ENCODE data around the gene AGAP1.
"Not testable (repeated sequence)": the region's sequence is repeated elsewhere in the genome, so short reads cannot be mapped to it uniquely, and the experiment has no call there.

AGAP1 gene

DNA sequence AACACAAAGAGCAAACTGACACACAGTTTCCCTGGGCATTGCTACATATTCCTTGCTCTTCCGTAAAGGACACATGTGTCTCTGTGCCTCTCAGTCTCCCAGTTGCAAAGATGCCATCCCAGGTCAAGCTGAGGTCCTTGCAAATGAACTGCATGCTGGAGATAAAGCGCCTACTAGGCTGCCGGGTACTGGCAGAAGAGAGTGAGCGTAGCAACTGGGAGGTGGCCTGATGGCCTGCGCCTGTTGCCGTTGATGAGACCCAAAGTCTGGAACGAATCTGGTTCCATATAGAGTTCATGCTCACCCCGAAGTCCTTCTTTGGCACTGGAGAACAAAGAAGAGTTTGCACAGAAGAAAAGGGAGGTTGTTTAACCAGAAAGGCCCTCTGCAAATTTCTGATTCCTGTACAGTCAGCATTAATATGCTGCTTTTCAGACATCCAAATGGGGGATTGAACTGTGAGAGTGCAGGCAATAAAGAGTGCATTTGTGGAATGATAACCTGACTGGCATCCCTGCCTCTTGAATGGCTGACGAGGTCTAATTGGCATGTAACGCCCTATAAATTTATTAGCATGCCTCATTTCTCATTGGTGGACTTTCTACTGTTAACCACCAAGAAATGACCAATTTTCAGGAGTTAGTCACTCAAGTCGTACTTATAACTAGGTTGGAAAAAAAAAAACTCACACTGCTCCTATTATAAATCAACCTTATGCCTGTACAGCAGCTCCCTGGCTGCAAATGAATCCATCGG is 595.6 kb downstream of the AGAP1 start:
- no peak for DNase-seq

DNA sequence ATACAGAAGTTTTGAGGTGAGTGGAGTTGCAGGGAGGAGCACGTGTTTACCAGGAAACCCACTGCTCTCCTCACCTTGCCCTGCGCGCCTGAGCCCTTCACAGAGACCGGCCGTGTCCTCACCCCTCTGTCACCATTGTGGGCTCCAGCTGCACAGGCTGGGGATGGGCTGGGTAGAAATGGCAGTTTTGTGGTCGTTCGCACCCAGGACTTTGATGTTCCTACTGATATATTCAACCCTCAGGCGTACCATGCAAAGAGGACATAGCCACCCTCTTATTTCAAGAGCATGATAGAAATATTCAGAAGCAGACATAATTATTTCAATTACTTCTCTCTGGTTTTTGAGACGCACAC is 596.2 kb downstream of the AGAP1 start:
- DNase-seq: no peak

DNA sequence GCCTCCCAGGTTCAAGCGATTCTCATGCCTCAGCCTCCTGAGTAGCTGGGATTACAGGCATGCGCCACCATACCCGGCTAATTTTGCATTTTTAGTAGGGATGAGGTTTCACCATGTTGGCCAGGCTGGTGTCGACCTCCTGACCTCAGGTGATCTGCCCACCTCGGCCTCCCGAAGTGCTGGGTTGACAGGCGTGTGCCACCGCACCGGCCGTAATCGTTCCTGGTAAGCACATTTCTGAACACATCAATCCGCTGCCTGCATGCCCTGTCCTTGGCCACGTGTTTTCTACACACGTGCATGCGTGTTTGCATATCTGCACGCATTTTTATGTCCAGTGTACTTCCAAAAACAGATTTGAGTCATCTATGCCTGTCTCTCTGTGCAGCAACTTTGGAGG is 597.0 kb downstream of the AGAP1 start:
- not testable (repeated sequence) for DNase-seq

DNA sequence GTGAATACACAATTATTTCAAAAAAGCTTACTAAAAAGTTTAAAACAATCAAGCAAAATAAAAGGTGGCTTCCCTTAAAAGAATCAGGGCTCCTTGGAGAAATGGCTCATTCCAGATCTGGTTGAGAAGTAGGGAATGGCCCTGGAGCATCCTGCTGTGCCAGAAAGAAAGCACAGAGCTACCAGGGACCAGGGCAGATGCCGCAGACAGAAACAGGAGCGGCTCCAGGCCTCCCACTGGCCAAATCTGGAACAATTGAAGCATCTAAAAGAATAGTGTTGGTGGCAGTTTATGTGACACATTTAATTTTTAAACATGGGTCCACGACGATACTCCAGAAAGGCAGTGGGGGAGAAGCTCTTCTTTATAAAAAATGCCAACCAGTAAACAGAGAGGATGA is 598.9 kb downstream of the AGAP1 start:
- no peak for DNase-seq

DNA sequence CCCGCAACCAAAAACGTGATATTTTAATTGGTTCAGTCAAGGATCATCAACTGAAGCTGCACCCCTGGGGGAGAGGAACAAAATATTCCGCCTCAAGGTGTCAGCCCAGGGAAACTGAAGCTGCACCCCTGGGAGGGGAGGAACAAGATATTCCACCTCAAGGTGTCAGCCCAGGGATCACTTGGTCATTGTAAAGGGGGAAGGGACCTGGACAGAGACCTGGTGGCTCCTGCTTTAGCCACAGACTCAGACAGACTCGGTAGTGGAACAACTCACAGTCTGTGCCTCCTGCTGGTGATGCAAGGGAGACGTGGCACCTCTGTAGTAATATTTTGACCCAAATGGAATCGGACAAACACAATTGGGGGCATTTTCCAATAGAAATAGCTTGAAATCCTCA is 599.3 kb downstream of the AGAP1 start:
- DNase-seq: no peak

DNA sequence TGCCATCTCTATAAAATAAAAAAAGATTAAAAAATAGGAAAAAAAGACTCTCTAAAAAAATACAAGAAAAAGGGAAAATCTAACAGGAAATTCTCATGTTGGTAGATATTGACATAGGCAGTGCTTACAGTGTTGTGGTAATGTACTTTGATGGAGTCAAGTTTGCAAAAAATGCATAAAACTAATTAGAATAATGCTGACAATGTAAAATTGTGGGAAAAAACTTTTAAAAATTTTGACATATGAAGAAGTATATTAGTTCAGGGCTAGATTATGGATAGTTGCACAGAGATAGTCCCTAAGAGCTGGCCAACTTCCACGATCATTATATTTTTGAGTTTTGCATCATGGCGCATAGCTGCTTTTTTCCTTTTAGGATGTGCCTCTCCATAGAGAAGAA is 601.7 kb downstream of the AGAP1 start:
- no peak for DNase-seq

DNA sequence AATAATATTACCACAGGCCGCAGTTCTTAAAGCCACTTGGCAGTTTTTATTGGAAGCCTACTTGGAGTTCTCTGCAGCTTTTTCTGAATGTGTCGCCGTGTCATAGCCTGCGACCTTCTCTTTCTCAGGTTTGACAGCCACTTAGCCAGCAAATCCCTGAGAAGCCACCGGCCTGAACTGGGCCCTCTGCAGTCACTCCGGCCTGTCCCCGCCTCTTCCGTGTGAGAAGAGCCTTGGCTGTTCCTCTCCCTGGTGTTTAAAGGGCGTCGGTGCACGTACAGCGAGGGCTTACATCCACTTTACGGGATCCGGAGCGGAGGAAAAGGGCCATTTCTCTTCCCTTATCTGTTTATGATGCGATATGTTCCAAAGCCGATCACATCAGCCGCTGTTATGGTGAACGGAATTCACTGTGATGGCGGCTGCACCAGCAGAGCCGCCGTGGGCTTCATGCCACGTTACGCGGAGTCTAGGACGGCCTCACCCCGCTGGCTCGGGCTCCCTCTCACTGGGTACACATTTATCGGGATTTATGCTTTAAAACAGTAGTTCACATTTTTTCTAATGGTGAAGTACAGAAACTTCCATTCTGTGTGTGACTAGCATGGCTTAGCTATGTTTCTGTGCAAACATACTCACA is 607.6 kb downstream of the AGAP1 start:
- no peak for DNase-seq

DNA sequence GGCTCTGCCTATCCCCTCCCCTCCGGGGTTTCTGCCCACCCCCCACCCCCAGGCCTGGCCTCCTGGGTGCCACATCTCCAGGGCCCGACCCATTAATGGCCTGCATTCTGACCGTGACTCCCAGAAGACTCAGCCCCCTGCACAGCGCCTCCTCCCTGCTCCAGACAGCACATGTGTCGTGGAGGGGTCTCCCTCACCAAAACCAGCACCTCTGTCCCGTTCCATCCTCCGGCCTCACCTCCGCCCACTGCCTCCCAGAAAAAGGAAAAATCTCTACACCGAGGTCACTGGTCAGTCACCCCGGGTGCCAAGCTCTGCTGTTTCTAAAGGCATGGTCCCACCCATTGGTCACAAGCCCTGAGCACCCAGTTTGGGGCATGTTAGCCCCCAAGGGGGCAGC is 609.1 kb downstream of the AGAP1 start:
- no peak for DNase-seq

DNA sequence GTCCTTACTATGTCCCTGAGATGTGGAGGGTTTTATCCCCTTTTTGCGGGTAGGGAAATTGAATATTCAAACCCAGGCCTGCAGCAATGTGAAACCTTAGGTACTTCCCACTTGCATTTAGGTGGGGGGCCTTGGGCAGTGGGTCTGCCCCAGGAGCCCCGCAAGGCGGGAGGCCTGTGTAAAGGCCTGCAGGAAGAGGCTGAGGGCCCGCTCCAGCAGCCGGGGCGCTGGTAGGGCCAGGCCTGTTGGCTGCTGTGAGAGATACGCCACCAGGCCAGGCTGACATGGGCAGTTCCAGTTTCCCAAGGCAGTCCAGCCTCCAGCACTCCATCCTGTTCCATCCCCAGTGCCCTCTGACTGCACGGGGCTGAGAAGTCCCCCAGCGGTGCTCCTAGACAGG is 610.1 kb downstream of the AGAP1 start:
- no peak for DNase-seq

DNA sequence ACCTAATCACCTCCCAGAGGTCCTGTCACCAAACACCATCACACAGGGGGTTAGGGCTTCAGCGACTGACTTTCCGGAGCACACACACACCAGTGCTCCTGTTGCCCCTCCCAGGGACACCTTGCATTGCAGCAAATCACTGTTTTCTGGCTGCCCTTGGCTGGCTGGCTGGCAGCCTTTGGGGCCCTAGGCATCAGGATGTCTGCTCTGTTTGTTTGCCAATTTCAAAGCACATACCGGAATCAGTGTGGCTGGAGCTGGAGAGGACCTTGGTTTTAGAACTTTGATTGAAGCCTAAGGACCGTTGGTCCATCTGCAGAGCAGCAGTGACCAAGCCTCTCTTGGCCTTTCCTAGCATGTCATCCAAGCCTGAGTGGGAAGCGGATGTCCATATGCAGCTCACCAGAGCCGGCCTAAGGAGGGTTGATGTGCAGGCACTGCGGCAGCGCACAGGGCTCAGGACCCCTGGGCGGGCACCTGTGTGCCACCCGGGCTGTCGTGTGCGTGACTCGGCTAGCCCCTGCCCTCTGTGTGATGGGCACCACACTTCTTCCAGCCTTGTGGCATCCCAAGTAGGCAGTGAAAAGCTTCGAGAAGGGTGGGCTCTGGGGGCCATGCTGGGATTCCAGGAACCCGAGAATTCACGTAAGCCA is 612.2 kb downstream of the AGAP1 start:
- DNase-seq: no peak

DNA sequence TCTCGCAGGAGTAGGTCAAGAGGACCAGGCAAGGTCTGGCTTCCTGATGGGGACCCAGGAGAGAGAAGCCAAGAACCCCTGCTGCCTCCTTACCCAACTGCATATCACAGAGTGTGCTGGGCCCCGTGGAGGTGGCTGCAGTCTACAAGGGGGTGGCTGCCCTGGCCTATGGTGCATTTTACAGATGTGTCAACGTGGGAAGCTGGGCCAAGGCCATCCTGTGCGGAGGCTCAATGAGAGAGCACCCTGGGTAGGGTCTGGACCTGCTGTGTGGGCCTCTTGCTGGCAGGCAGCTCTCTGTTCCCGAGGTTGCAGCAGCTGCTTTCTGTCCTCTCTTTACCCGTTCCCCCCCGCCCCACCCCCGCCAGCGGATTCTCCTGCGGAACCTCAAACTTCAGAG is 612.9 kb downstream of the AGAP1 start:
- no peak for DNase-seq

DNA sequence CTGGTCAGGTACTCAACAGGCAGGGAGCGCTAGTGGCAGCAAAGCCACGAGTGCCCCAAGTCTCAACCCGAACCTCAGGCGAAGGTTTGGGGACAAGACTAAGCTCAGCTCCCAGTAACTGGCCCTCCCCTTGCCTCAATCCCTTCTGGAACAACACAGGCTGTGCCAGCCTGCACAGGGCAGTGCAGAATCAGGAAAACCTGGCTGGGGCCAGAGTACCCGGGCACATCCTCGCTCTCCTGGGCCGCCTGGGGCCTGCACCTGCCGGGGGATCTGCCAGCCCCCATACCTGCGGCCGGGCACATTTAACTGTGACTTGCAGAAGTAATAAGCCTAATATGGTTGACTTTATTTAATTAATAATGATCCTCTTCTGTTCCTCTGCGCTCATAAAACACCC is 613.7 kb downstream of the AGAP1 start:
- no peak for DNase-seq

DNA sequence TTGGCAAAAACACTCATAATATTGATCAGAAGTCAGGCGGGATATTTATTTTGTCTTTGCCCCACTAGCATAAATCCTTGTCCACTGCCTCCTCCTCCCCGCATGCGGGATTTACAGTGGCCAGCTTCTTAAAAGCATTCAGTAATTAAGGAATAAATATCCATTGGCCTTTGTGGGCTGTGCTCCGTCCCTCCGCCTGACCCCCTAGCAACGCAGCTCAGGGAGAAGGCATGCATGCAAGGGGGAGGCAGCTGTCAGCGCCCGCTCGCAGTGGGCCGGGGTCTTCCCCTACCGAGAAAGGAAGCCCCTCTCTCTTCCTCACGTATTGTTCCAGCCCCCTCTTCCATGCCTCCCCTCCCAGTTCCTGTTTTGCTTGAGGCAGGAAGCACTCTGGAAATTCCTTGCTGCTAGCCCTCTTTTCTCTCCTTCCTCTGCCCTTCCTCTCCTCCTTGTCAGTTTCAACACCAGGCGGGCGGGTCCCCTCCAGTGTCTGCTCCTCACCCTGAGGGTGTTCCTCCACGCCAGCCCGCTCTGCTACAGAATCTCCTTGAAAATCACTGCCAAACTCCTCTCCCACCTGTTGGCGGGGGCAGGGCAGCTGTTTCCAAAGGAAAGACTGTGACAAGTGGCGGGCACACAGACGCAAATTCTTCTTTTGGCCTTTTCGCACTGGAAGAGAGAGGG is 614.2 kb downstream of the AGAP1 start:
- no peak for DNase-seq

DNA sequence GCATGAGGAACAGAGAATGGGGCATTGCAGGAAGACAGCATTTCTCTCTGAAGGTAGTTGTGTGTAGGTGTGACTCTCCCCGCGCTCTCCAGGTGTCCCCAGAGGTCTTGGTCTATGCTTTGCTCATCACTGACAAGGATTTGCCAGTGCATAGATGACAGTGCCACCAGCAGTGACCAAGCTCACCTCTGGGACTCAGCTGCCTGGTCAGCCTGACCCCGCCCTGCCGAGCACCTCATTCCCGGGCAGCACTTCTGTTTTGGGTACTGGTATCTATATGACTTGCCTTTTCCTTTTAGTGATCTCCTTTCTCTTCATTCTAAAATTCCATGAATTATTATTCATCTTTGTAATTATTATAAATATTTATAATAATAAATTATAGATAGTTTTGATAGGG is 615.2 kb downstream of the AGAP1 start:
- DNase-seq: no peak

DNA sequence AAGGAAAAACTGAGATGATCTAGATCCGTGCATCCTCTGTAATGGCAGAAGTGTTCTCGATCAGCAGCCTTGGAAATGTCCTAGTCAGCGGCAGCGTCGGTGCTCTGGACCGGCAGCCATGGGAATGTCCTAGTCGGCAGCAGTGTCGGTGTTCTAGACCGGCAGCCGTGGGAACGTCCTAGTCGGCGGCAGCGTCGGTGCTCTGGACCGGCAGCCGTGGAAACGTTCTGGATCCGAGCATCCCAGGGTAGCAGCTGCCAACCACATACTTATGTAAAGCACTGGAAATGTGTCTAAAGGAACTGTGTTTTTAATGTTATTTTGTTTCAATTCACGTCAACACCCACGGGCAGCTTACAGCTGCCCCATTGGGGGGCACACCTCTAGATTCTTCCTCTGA is 615.6 kb downstream of the AGAP1 start:
- DNase-seq: no peak

DNA sequence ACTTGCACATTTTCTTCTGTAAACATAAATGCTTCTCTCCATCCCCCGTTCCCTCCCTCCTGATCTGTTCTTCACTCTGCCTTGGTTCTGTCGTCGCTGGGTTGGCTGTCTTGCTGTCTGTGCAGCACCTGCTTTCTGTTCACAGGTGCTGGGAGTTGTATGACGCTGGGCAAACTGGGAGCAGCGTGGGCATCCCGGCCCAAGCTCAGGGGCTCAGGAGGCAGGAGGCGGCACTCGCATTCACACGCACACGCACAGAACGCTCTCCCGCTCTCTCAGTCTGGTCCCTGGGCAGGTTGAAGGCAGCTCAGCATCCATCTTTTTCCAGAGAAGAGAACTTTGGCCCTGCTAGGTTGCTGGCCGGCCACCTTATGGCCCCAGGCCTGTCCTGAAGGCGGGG is 618.6 kb downstream of the AGAP1 start:
- no peak for DNase-seq

DNA sequence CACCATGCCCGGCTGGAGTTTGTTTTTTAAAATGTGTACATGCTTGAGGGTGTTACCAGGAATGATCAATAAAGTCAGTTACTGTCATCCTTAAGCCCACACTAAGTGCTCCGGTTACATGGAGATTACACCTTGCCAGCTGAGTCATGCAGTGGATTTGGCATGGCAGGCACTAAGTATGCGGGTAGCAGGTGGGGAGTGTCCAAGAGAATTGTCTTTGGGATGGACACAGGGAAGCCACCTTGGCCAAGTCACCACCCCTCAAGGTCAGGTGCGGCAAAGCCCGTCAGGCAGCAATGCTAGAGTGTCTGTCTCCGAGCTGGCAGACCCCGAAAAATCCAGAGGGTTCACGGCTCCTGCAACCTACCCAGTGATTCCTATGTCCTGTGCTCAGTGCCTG is 619.6 kb downstream of the AGAP1 start:
- DNase-seq: no peak

DNA sequence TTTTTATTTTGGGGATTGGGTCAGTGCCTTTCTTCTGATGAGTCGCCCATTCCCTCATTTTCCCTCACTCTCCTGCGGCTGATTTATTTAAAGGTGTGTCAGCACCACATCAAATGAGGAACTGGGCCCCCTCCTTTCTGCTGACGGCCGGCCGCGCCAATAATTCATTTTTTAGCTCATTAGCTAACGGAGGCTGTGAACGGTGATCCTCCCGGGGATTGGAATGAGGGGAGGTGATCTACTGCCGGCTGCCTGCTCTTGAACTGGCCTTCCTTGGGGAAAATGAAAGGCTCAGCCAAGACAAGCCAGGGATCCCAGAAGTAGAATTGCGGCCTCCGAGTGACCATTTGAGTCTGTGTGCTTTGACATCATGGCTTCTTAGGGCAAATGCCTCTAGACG is 620.1 kb downstream of the AGAP1 start:
- DNase-seq: no peak

DNA sequence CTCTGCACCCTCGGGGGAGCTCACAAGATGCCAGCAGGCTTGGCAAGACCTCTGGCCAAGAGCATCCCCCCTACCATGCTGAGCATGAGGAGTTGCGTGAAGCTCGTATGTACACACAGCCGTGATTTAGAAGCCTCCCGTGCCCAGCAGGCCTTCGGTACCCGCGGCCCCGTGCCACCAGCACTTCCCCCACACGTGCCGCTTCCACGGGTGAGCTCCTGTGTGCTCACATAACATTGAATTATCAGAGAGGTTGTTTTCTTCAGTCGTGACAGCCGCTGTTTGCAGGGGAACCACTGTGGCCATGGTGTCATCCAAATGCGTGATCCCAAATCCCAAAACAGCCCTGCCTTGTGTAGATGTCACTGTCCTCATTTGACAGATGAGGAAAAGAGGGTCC is 621.1 kb downstream of the AGAP1 start:
- no peak for DNase-seq

DNA sequence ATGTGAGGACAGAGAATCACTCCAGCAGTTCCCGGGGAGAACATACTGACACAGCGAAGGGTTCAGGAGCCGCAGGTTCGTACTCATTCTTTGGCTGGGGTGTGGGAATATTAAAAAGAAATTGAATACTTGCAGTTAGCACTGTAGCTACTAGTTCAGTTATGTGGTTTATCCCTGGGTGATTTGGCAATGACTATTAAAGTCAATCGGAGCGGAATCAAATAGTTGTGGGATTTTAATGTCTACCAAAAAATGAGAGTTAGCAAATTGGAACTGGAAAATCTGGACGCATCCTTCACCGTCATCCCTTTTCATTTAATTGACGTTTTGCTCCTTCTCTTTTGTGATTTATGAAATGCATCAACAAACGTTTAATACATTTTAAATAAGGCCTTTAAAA is 623.6 kb downstream of the AGAP1 start:
- no peak for DNase-seq

DNA sequence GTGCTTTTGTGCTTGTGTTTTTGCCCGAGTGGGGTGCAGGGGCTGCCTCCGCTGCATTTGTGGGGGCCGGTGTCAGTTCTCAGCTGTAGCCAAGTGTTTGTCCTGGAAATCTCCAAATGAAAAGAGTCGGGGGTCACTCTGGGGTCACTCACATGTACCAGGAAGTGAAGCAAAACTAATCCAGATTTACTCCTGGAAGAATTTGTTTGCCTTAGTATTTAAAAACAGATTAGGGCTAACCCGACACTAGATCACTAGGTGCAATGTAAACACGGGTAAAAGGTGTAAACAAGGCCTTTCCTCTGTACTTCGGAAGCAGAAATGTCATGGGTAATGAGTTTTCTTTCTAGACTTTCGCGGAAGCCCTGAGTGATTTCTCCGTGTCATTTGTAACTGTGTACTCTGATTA is 624.0 kb downstream of the AGAP1 start:
- no peak for DNase-seq

DNA sequence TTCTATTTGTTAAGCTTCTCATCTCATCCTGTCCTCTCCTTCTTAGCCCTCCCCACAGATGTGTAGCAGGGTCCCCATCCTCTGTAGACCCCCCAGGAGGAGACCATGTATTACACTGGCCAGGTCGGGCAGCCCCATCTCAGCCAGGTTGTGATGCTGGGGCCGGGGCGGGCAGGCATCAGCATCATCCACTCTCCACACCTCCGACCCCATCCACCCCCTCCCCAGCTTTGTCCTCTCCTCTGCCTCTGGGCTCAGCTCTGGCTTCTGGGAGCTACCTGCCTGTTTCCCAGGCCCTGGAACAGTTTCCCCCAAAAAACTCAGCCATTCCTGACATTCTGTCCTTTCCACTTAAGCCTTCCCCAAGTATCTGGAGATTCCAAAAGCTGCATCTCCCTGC is 625.2 kb downstream of the AGAP1 start:
- no peak for DNase-seq

DNA sequence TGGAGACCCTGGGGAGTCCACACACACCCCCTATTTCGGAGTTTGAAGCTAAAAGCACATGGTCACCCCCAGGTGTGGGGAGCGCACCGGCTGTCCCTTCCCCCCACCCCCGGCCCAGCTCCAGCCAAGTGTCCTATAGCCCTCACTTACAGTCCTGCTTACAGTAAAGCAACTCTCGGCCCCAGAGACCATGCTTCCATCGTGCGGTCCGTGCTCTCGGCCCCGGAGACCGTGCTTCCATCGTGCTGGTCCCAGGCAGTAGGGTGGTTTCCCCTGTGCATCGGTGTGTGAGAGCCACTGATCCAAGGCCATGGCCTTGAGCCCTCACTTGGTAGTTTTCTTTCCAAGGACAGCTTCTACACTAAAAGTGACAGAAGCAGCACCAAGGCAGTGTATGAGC is 625.6 kb downstream of the AGAP1 start:
- no peak for DNase-seq

DNA sequence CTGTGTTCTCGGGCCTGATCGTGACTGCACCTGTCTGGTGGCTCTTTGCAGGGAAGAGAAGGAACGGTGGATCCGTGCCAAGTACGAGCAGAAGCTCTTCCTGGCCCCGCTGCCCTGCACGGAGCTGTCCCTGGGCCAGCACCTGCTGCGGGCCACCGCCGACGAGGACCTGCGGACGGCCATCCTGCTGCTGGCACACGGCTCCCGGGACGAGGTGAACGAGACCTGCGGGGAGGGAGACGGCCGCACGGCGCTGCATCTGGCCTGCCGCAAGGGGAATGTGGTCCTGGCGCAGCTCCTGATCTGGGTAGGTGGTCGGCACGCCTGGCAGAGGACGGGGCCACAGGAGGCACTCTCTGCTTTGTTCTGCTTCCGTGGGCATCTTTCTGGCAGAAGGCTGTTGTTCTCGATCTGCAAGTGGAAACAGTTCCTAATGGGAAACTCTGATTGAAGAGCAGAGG is 626.3 kb downstream of the AGAP1 start:
- no peak for DNase-seq

Measured in activated effector memory CD4-positive, alpha-beta T cell treated with Interleukin-2 at 50 U/mL for 16 hours (primary cell).